IMR-90 (cell line): ENCODE data around the gene SCFD2. TPM values are rescaled to one million over a fixed set of nuclear protein-coding genes. Genes with fewer than 3 reads are reported as not detected.

Experiments used
- ATAC-seq: fragments of 200-7000 bp; cut with Tn5 transposase; 2 replicates; pipeline ENCODE4 v1.9.1; 2020; ENCODE audit warnings: low read depth, mild to moderate bottlenecking, moderate library complexity
- BruUV-seq: library from RNA; stranded (reverse); fragments of 400-500 nt; replicated peaks from 2 replicates; lab custom pipeline; 2021; lab: Mats Ljungman, UMichigan
- CTCF ChIA-PET: fragments of 300-600 bp; formaldehyde crosslinking; extraction: SDS; loops from one replicate; lab custom pipeline; 2021; ENCODE audit warnings: antibody characterized with exemption; lab: Yijun Ruan, JAX
- POLR2A ChIA-PET: fragments of 300-600 bp; sonication (Branson Sonifier 250); formaldehyde crosslinking; loops from one replicate; lab custom pipeline; 2022; ENCODE audit warnings: antibody characterized with exemption; ENCODE audit not compliant: unreplicated experiment; lab: Charles Lee
- DNase-seq: peaks from one replicate; pipeline ENCODE4 v3.0.0; 2013
- H2AFZ ChIP-seq: replicated peaks from 2 replicates; pipeline ENCODE3; 2013; ENCODE audit warnings: low read length, mild to moderate bottlenecking; ENCODE audit not compliant: poor library complexity
- H2AK5ac ChIP-seq: 2 replicates; pipeline ENCODE4 v1.6.1; 2013; ENCODE audit warnings: low read depth, low read length, inconsistent platforms
- H2AK9ac ChIP-seq: replicated peaks from 2 replicates; pipeline ENCODE3; 2013; ENCODE audit warnings: mild to moderate bottlenecking, low read depth, low read length, moderate library complexity; ENCODE audit not compliant: poor library complexity
- H2BK120ac ChIP-seq: 2 replicates; pipeline ENCODE4 v1.6.1; 2013; ENCODE audit warnings: low read depth, low read length, inconsistent platforms
- H2BK15ac ChIP-seq: 3 replicates; pipeline ENCODE4 v1.6.1; 2013; ENCODE audit warnings: low read depth, low read length, inconsistent platforms
- H2BK20ac ChIP-seq: 2 replicates; pipeline ENCODE4 v1.6.1; 2013; ENCODE audit warnings: low read depth, mild to moderate bottlenecking, inconsistent platforms, low read length, moderate library complexity
- H2BK5ac ChIP-seq: 2 replicates; pipeline ENCODE4 v1.6.1; 2013; ENCODE audit warnings: mild to moderate bottlenecking, low read depth, low read length, inconsistent platforms; ENCODE audit not compliant: poor library complexity, severe bottlenecking
- H3K14ac ChIP-seq: replicated peaks from 2 replicates; pipeline ENCODE4 v1.6.1; 2013; ENCODE audit warnings: low read depth, low read length, inconsistent platforms
- H3K18ac ChIP-seq: 2 replicates; pipeline ENCODE4 v1.6.1; 2013; ENCODE audit warnings: low read depth, low read length, control low read depth
- H3K23ac ChIP-seq: 2 replicates; pipeline ENCODE4 v1.6.1; 2013; ENCODE audit warnings: low read depth, low read length, inconsistent platforms
- H3K27ac ChIP-seq: 2 replicates; pipeline ENCODE4 v1.5.1; 2013; ENCODE audit warnings: mild to moderate bottlenecking, control low read depth, low read length; ENCODE audit not compliant: insufficient read depth
- H3K27me3 ChIP-seq: 2 replicates; pipeline ENCODE4 v1.6.1; 2013; ENCODE audit warnings: low read length; ENCODE audit not compliant: control insufficient read depth, insufficient read depth
- H3K36me3 ChIP-seq: 2 replicates; pipeline ENCODE4 v1.6.1; 2013; ENCODE audit warnings: low read length, mixed read lengths; ENCODE audit not compliant: control insufficient read depth, insufficient read depth
- H3K4ac ChIP-seq: 2 replicates; pipeline ENCODE4 v1.6.1; 2013; ENCODE audit warnings: low read depth, low read length, inconsistent platforms
- H3K4me1 ChIP-seq: 2 replicates; pipeline ENCODE4 v1.6.1; 2013; ENCODE audit warnings: low read length, mixed read lengths; ENCODE audit not compliant: control insufficient read depth, insufficient read depth
- H3K4me2 ChIP-seq: 2 replicates; pipeline ENCODE4 v1.6.1; 2013; ENCODE audit warnings: low read depth, mild to moderate bottlenecking, control low read depth, low read length, moderate library complexity
- H3K4me3 ChIP-seq: 2 replicates; pipeline ENCODE4 v1.5.1; 2013; ENCODE audit warnings: low read depth, mild to moderate bottlenecking, control low read depth, low read length, moderate library complexity; ENCODE audit not compliant: insufficient read depth
- H3K56ac ChIP-seq: 2 replicates; pipeline ENCODE4 v1.6.1; 2013; ENCODE audit warnings: low read length, inconsistent platforms; ENCODE audit not compliant: insufficient read depth; ENCODE audit errors: extremely low read depth
- H3K79me1 ChIP-seq, 2 experiments: 2 replicates each; pipeline ENCODE4 v1.6.1; 2013; ENCODE audit warnings: low read length in 2 of 2, inconsistent platforms in 1 of 2, low read depth in 1 of 2
- H3K9ac ChIP-seq: 2 replicates; pipeline ENCODE4 v1.6.1; 2013; ENCODE audit warnings: low read depth, low read length, control low read depth
- H3K9me1 ChIP-seq: 2 replicates; pipeline ENCODE4 v1.6.1; 2013; ENCODE audit warnings: low read length, inconsistent platforms; ENCODE audit not compliant: insufficient read depth
- H3K9me3 ChIP-seq: 2 replicates; pipeline ENCODE4 v1.6.1; 2013; ENCODE audit warnings: low read length; ENCODE audit not compliant: control insufficient read depth, insufficient read depth
- H4K20me1 ChIP-seq: 2 replicates; pipeline ENCODE4 v1.6.1; 2013; ENCODE audit warnings: low read length, inconsistent platforms; ENCODE audit not compliant: insufficient read depth
- H4K5ac ChIP-seq: 2 replicates; pipeline ENCODE4 v1.6.1; 2013; ENCODE audit warnings: mild to moderate bottlenecking, low read depth, low read length, control low read depth
- H4K8ac ChIP-seq, 2 experiments: 2 replicates each; pipeline ENCODE4 v1.6.1; 2013; ENCODE audit warnings: low read depth in 2 of 2, low read length in 2 of 2, control low read depth in 1 of 2, inconsistent platforms in 1 of 2
- H4K91ac ChIP-seq: 2 replicates; pipeline ENCODE4 v1.6.1; 2013; ENCODE audit warnings: low read depth, low read length, inconsistent platforms; ENCODE audit not compliant: insufficient read depth
- CHD1 ChIP-seq: IDR thresholded peaks from 2 replicates; pipeline ENCODE4 v1.6.1; 2012; ENCODE audit warnings: low read depth, low read length, improper control_type of control experiment
- MAFK ChIP-seq: IDR thresholded peaks from 2 replicates; pipeline ENCODE4 v1.6.1; 2012; ENCODE audit warnings: low read depth, low read length, improper control_type of control experiment
- SMC3 ChIP-seq: fragments of 150-350 bp; IDR thresholded peaks from 2 replicates; pipeline ENCODE4 v1.6.1; 2016; ENCODE audit warnings: low read depth, mild to moderate bottlenecking, antibody characterized with exemption, low read length, moderate library complexity
- WGBS, 2 experiments: methylation state at CpG; one replicate each; pipeline versions ENCODE4 v1.1.5 to v1.1.7; 2013; ENCODE audit warnings: missing lambda C conversion rate in 2 of 2; ENCODE audit not compliant: insufficient read length in 1 of 2; ENCODE audit errors: extremely low coverage in 2 of 2; 5-methylcytosine and 5-hydroxymethylcytosine counted together
- dilution Hi-C: fragments of 300-500 bp; cut with HindIII; formaldehyde crosslinking; loops from one replicate; pipeline ENCODE4 v1.14.3; 2018; ENCODE audit warnings: low sequenced_read_pairs; ENCODE audit not compliant: unreplicated experiment
- in situ Hi-C: fragments of 300-500 bp; cut with MboI; formaldehyde crosslinking; loops from 3 replicates; pipeline ENCODE4 v1.14.3; 2019; ENCODE audit warnings: low sequenced_read_pairs, inconsistent platforms, mixed read lengths
- intact Hi-C: fragments of 100-400 bp; cut with micrococcal nuclease; formaldehyde crosslinking; loops from 2 replicates; pipeline ENCODE4 v1.10.0; 2022
- polyA plus RNA-seq, 3 experiments: library from polyadenylated mRNA; depleted of rRNA; stranded (reverse); fragments of >200 nt; gene quantifications; 2 replicates each; pipeline ENCODE4 v1.2.3, GENCODE V29; 2012; ENCODE audit warnings: low replicate concordance in 1 of 3
- total RNA-seq: library from RNA; depleted of rRNA; stranded (reverse); fragments of >200 nt; gene quantifications from 2 replicates; pipeline ENCODE4 v1.2.3, GENCODE V29; 2012

The SCFD2 gene
- total and polyA plus RNA-seq, 2 of the 4 experiments (the other 2 are of a cell fraction) = 18.9 to 62.4 TPM

GRCh38 chr4:53364624-53365023 is 1.2 kb downstream of the SCFD2 start:
- no CpG with 5 or more reads among the region's 3 CpGs for WGBS, 2 experiments
- no peak for DNase-seq
- Histone ChIP-seq H3K9me3 (no peaks in the 10 kb centered on the region), H2BK15ac (no peak overlapping the region), H2AK5ac (no peak overlapping the region), H3K9me1 (peaks cover 5% of the 10 kb centered on the region), H3K4me3 (peak overlapping the region; percentile 79; the same call in 1 of the 2 replicates), H4K8ac (no peak overlapping the region; a peak in 1 of 4 replicates), H2AFZ (no peak overlapping the region), H3K4me1 (0 out of 2 replicates have a peak, but pooled peaks cover 3% of the 10 kb centered on the region), H3K27me3 (no peaks in the 10 kb centered on the region), H3K18ac (no peak overlapping the region), H3K9ac (peak overlapping the region; percentile 71; the same call in 1 of the 2 replicates), H2BK5ac (no peak overlapping the region), H3K27ac (no peak overlapping the region), H3K14ac (no peak overlapping the region), H4K5ac (no peak overlapping the region), H3K4ac (no peak overlapping the region), H2BK20ac (no peak overlapping the region), H3K4me2 (peak overlapping the region; percentile 97), H3K36me3 (peaks cover 2% of the 10 kb centered on the region; the same call in 1 of the 2 replicates), H2AK9ac (no peak overlapping the region), H3K79me1 (peaks cover 18 to 34% of the 10 kb centered on the region in 2 experiments), H4K91ac (no peak overlapping the region), H3K23ac (no peak overlapping the region), H4K20me1 (no peaks in the 10 kb centered on the region), H3K56ac (no peak overlapping the region), H2BK120ac (no peak overlapping the region)
- CTCF ChIA-PET = no interaction called here
- no TSS peak for BruUV-seq
- no peak for ATAC-seq
- dilution Hi-C loops = no loop called here
- intact Hi-C loops = loop anchor here (5.0 kb wide), 3 partner anchors 347 to 987 kb away; no protein-coding TSS in a partner anchor
- in situ Hi-C loops = loop anchor here (5.0 kb wide), 1 partner anchor 863 kb away; the partner anchor contains the start of gene PDGFRA
- POLR2A ChIA-PET = no interaction called here
- no peak for TF ChIP-seq CHD1
- no peak for TF ChIP-seq SMC3
- TF ChIP-seq MAFK = peak; percentile 73
